Kidney epithelial cell (primary cell): ENCODE data around the gene COL16A1. TPM values are rescaled to one million over a fixed set of nuclear protein-coding genes. Genes with fewer than 3 reads are reported as not detected.

Experiments used
- DNase-seq: peaks from one replicate; pipeline ENCODE4 v3.0.0-alpha.2; 2010; ENCODE audit warnings: low read depth
- H3K27me3 ChIP-seq: 2 replicates; pipeline ENCODE4 v1.6.0; 2011; ENCODE audit warnings: low read length; ENCODE audit not compliant: control insufficient read depth, insufficient read depth
- H3K36me3 ChIP-seq: 2 replicates; pipeline ENCODE4 v1.5.1; 2011; ENCODE audit warnings: low read length; ENCODE audit not compliant: control insufficient read depth, insufficient read depth
- H3K4me3 ChIP-seq: 2 replicates; pipeline ENCODE4 v1.5.1; 2011; ENCODE audit warnings: low read depth, mild to moderate bottlenecking, control low read depth, low read length
- total RNA-seq: library from RNA; depleted of rRNA; stranded (reverse); fragments of >200 nt; gene quantifications from 2 replicates; pipeline ENCODE4 v1.2.3, GENCODE V29; 2015
- TF ChIP-seq, protein P1 (sequence below): IDR thresholded peaks from 2 replicates; pipeline ENCODE4 v1.5.1; 2011; ENCODE audit warnings: mild to moderate bottlenecking, moderate library complexity, low read length, control low read depth, inconsistent platforms; ENCODE audit not compliant: insufficient read depth, poor library complexity, severe bottlenecking

The COL16A1 gene
- total RNA-seq, 1 donor from 2014 or later = 9.2 TPM

DNA sequence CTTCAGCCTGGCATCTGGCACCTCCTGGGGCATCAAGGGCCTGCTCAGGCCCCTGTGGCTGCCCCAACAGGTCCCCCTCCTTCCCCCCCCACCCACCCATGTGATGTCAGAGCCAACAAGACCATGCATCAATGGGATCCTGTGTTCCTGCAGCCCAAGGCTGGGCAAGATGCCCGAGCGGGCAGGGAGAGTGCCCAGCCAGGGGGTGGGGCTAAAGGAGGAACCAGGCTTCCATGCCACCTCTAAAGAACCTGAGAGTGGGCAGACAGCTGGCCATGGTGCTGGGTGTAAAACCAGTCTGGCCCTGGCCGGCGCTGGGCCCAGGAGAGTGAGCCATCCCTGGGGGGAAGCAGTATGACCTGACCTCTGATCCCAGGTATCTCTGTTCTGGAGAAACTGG is 7.6 kb downstream of the COL16A1 start:
- Histone ChIP-seq H3K36me3 (no peaks in the 10 kb centered on the region), H3K27me3 (no peaks in the 10 kb centered on the region), H3K4me3 (no peak overlapping the region)
- no peak for DNase-seq
- TF ChIP-seq, protein P1, sequence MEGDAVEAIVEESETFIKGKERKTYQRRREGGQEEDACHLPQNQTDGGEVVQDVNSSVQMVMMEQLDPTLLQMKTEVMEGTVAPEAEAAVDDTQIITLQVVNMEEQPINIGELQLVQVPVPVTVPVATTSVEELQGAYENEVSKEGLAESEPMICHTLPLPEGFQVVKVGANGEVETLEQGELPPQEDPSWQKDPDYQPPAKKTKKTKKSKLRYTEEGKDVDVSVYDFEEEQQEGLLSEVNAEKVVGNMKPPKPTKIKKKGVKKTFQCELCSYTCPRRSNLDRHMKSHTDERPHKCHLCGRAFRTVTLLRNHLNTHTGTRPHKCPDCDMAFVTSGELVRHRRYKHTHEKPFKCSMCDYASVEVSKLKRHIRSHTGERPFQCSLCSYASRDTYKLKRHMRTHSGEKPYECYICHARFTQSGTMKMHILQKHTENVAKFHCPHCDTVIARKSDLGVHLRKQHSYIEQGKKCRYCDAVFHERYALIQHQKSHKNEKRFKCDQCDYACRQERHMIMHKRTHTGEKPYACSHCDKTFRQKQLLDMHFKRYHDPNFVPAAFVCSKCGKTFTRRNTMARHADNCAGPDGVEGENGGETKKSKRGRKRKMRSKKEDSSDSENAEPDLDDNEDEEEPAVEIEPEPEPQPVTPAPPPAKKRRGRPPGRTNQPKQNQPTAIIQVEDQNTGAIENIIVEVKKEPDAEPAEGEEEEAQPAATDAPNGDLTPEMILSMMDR = no peak

- TF ChIP-seq, protein P1 = no peak
- H3K27me3 ChIP-seq = no peaks in the 10 kb centered on the region
- no peak overlapping the region for H3K4me3 ChIP-seq
- no peaks in the 10 kb centered on the region for H3K36me3 ChIP-seq
- no peak for DNase-seq
These were observed 8.5 kb downstream of the COL16A1 start for GRCh38 chr1:31695327-31695726.

- H3K4me3 ChIP-seq = no peak overlapping the region
- no peak for DNase-seq
- no peaks in the 10 kb centered on the region for H3K36me3 ChIP-seq
- TF ChIP-seq, protein P1 = no peak
- no peaks in the 10 kb centered on the region for H3K27me3 ChIP-seq
These were observed 8.9 kb downstream of the COL16A1 start for GRCh38 chr1:31694964-31695313.

DNA sequence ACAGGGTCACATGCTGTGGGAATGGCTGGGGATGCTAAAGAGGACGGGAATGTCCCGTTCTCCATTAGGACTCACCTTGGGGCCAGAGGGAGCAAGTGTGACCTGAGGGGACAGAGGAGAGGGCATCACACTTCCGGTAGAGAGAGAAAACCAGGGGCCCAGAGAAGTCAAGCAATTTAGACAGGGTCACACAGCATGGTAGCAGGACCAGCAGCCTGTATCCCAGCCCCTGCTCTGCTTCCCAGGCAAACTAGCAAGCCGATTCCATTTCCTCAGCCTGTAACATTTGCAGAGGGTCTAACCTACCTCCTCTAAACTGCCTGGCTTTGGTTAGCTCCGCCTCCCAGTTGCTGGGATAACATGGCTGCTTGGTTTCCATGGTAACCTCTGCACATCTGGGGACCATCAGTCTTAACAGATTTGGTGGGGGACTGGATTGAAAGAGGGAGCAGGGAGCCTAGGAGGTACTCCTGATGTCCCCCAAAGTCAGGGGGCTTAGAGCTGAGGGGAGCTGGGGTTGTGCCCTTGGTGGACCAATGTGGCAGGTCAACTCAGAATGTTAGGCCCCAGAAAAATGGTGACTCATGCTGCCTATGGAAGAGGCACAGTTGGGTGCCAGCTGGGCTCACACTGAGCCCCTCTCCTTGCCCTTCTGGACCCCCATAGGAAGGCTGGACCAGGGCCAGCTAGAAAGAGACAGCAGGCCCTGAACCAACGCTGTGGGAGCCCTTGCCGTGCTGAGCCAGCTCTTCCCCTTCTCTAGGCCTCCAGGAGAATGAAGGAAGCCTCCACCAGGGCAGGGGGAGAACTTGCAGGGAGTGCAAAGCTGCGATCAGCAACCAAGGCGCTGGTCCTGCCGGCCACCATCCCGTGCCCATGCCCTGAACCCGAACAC is 9.5 kb downstream of the COL16A1 start:
- no peak for DNase-seq
- Histone ChIP-seq H3K27me3 (no peaks in the 10 kb centered on the region), H3K36me3 (no peaks in the 10 kb centered on the region), H3K4me3 (no peak overlapping the region)
- TF ChIP-seq, protein P1 = no peak

- TF ChIP-seq, protein P1 = no peak
- H3K36me3 ChIP-seq = no peaks in the 10 kb centered on the region
- no peaks in the 10 kb centered on the region for H3K27me3 ChIP-seq
- H3K4me3 ChIP-seq = no peak overlapping the region
- DNase-seq = no peak
These were observed 10.6 kb downstream of the COL16A1 start for GRCh38 chr1:31693231-31693630.

- no peak for DNase-seq
- H3K36me3 ChIP-seq = no peaks in the 10 kb centered on the region
- TF ChIP-seq, protein P1 = no peak
- no peak overlapping the region for H3K4me3 ChIP-seq
- no peaks in the 10 kb centered on the region for H3K27me3 ChIP-seq
These were observed 11.9 kb downstream of the COL16A1 start for GRCh38 chr1:31691951-31692350.
